G401.6 (cell line): Measurements from ENCODE around the gene GPSM3.
"Not testable (repeated sequence)": the region's sequence is repeated elsewhere in the genome, so short reads cannot be mapped to it uniquely, and the experiment has no call there.

Experiments used
- FAIRE-seq: peaks from 2 replicates; lab custom pipeline; 2012; peaks lifted over from hg19 to GRCh38; lab: Jason Lieb, UNC

Gene GPSM3

GRCh38 chr6:32187009-32187709, 5.3 kb downstream of the GPSM3 start:
- FAIRE-seq = no peak

- not testable (repeated sequence) for FAIRE-seq
Observed at GRCh38 chr6:32186151-32186840, 6.1 kb downstream of the GPSM3 start.

- FAIRE-seq = peak; percentile 87
Observed at GRCh38 chr6:32185681-32186131, 6.7 kb downstream of the GPSM3 start.

GRCh38 chr6:32184084-32184640, 8.3 kb downstream of the GPSM3 start, which contains the start of gene AGER:
Gene AGER, minus strand, starts transcription at chr6:32184253. Its CDS starts 31 bp downstream, at chr6:32184222.
- FAIRE-seq = no peak

- no peak for FAIRE-seq
Observed at GRCh38 chr6:32183483-32184083, 8.9 kb downstream of the GPSM3 start.

- no peak for FAIRE-seq
Observed at GRCh38 chr6:32183030-32183429, 9.4 kb downstream of the GPSM3 start.

GRCh38 chr6:32182555-32182981, 9.9 kb downstream of the GPSM3 start:
- FAIRE-seq = no peak

- FAIRE-seq = no peak
Observed at GRCh38 chr6:32181915-32182529, 10.4 kb downstream of the GPSM3 start.

GRCh38 chr6:32181148-32181702, 11.2 kb downstream of the GPSM3 start:
- FAIRE-seq = no peak

- FAIRE-seq = no peak
Observed at GRCh38 chr6:32179766-32180405, 12.6 kb downstream of the GPSM3 start.

GRCh38 chr6:32178547-32179440, 13.6 kb downstream of the GPSM3 start:
- FAIRE-seq = no peak

- FAIRE-seq = peak; percentile 99
Observed at GRCh38 chr6:32177788-32178546, 14.5 kb downstream of the GPSM3 start, which contains the start of gene RNF5. Gene RNF5, plus strand, starts transcription at chr6:32178405. Its CDS starts 107 bp downstream, at chr6:32178512.

- FAIRE-seq = no peak
Observed at GRCh38 chr6:32177183-32177787, 15.2 kb downstream of the GPSM3 start.

GRCh38 chr6:32176476-32177182, 15.8 kb downstream of the GPSM3 start:
- FAIRE-seq = no peak

- FAIRE-seq = peak; percentile 73
Observed at GRCh38 chr6:32175711-32176475, 16.6 kb downstream of the GPSM3 start, which contains the start of gene AGPAT1. Gene AGPAT1, minus strand, starts transcription at chr6:32176084. Its CDS starts 4,588 bp downstream, at chr6:32171496.

- FAIRE-seq = no peak
Observed at GRCh38 chr6:32175322-32175710, 17.1 kb downstream of the GPSM3 start.

GRCh38 chr6:32174416-32174815, 18.0 kb downstream of the GPSM3 start:
- no peak for FAIRE-seq
